ENCODE results near the gene SIVA1. TPM values are rescaled to one million over a fixed set of nuclear protein-coding genes. Genes with fewer than 3 reads are reported as not detected.

The SIVA1 gene
- total RNA-seq, 2 donors from 2014 or later, result 58.3 to 66.1 TPM

- intact Hi-C loops (cut with DNase I), result no loop called here
- no peak for DNase-seq (ENCODE audit: low spot score)
Measured at GRCh38 chr14:104765517-104765916, 12.6 kb downstream of the SIVA1 start.

DNA sequence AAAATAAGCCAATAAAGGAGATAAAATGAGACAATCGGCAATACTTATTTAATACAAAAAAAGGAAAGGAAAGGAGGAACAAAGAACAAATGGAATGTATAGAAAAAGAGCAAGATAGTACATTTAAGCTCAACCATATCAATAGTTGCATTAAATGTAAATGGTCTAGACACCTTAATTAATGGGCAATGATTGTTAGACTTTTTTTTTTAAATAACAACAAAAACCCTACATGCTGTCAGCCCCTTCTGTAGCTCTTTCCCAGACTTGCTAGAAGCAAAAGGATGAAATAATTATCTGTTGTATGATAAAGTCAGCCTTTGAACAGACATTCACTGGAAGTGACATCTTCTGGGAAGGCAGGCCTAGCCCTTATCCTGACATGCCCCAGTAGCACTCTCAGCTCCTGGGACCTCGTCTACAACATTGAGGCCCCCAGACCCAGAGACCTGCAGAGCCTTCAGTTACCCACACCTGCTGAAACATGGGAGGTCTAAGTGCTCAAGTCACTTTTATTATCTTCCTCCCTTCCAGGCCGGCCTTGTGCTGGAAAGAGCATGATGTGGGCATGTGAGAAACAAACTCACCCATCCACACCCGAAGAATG, 13.4 kb downstream of the SIVA1 start:
- intact Hi-C loops (cut with DNase I), result no loop called here
- no peak for DNase-seq (ENCODE audit: low spot score)

- no peak for DNase-seq (ENCODE audit: low spot score)
- intact Hi-C loops (cut with DNase I), result no loop called here
Measured at GRCh38 chr14:104766863-104767633, 14.1 kb downstream of the SIVA1 start.

- no peak for DNase-seq (ENCODE audit: low spot score)
- intact Hi-C loops (cut with DNase I), result no loop called here
Measured at GRCh38 chr14:104767634-104767918, 14.6 kb downstream of the SIVA1 start.

- intact Hi-C loops (cut with DNase I), result no loop called here
- peak; percentile 97 for DNase-seq (ENCODE audit: low spot score)
Measured at GRCh38 chr14:104768437-104769323, 15.7 kb downstream of the SIVA1 start.

- DNase-seq (ENCODE audit: low spot score), result no peak
- intact Hi-C loops (cut with DNase I), result loop anchor here (5.0 kb wide), 1 partner anchor 53 kb away; no protein-coding TSS in a partner anchor
Measured at GRCh38 chr14:104769324-104770071, 16.6 kb downstream of the SIVA1 start.

- intact Hi-C loops (cut with DNase I), result loop anchor here (5.0 kb wide), 1 partner anchor 52 kb away; no protein-coding TSS in a partner anchor
- no peak for DNase-seq (ENCODE audit: low spot score)
Measured at GRCh38 chr14:104770072-104770579, 17.2 kb downstream of the SIVA1 start.

- DNase-seq (ENCODE audit: low spot score), result no peak
- intact Hi-C loops (cut with DNase I), result loop anchor here (5.0 kb wide), 1 partner anchor 51 kb away; no protein-coding TSS in a partner anchor
Measured at GRCh38 chr14:104770851-104771272, 17.9 kb downstream of the SIVA1 start.

DNA sequence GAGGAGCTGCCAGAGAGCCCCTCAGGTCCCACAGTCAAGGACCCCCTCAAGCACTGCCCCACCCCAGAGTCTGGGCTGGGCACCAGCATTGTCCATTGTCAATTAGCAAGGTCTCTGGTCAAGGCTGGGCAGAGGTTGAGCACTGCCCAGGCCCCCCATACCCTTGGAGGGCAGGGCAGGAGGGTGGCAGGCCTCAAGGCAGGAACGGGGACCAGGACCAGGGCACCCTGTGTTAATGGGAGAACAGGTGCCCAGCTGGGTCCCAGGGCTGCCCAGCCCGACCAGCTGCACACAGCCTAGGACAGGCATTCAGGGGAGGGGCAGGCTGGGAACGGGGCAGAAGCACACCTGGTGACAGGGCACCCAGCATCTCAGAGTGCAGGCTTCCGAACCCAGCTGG, 18.4 kb downstream of the SIVA1 start:
- intact Hi-C loops (cut with DNase I), result loop anchor here (5.0 kb wide), 1 partner anchor 51 kb away; no protein-coding TSS in a partner anchor
- DNase-seq (ENCODE audit: low spot score), result no peak

GRCh38 chr14:104771918-104772706, 19.2 kb downstream of the SIVA1 start:
- DNase-seq (ENCODE audit: low spot score), result no peak
- intact Hi-C loops (cut with DNase I), result loop anchor here (5.0 kb wide), 1 partner anchor 50 kb away; no protein-coding TSS in a partner anchor

DNA sequence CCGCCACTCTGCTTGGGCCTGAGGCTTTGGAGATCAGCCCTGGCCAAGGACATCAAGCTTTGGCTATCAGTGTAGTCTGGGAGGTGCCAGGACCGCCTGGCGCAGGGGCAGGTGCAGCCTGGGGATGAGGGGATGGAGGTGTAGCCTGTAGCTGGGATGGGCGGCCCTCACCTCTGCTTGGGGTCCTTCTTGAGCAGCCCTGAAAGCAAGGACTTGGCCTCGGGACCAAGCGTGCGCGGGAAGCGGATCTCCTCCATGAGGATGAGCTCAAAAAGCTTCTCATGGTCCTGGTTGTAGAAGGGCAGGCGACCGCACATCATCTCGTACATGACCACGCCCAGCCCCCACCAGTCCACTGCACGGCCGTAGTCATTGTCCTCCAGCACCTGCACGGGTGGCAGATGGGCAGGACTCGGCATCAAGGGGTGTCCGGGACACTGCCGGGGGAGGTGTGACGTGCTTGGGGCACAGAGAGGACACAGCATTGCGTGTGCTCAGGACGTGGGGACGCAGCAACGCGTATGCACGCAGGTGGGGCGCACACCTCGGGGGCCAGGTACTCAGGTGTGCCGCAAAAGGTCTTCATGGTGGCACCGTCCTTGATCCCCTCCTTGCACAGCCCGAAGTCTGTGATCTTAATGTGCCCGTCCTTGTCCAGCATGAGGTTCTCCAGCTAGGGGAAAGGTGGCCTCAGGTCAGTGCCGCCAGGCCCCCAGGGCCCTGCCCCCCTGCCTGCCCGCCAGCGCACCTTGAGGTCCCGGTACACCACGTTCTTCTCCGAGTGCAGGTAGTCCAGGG, 20.0 kb downstream of the SIVA1 start:
- intact Hi-C loops (cut with DNase I), result loop anchor here (5.0 kb wide), 1 partner anchor 49 kb away; no protein-coding TSS in a partner anchor
- DNase-seq (ENCODE audit: low spot score), result no peak

GRCh38 chr14:104773505-104774452, 20.8 kb downstream of the SIVA1 start:
- DNase-seq (ENCODE audit: low spot score), result no peak
- intact Hi-C loops (cut with DNase I), result loop anchor here (5.0 kb wide), 1 partner anchor 49 kb away; no protein-coding TSS in a partner anchor

DNA sequence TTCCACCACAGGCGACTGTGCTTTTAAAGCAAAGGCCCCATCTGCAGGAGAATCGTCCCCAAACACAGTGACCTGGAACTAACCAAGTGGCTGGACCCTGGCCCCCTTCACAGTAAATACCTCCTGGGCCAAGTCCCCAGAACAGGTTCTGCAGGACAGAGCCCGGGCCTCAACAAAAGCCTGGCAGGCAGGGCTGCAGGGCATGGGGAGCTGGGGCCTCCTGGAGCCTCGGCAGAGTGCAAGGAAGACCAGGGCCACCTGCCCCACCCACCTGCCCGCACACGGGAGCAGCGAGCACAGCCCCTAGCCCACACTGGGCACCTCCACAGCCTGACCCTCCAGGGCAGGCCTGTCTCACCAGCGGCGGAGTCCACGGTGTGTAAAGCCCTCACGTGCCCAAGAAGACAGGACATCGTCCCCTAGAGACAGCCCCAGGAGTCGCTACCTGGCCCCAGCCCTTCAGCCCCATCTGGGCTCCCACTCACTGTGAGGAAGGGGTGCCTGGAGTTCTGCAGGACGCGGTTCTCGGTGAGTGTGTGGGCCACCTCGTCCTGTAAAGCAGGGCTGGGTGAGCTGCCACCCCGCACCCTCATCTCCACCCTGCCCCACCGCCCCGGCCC, 21.6 kb downstream of the SIVA1 start:
- intact Hi-C loops (cut with DNase I), result loop anchor here (5.0 kb wide), 1 partner anchor 48 kb away; no protein-coding TSS in a partner anchor
- no peak for DNase-seq (ENCODE audit: low spot score)

GRCh38 chr14:104775073-104775489, 22.1 kb downstream of the SIVA1 start:
- intact Hi-C loops (cut with DNase I), result no loop called here
- no peak for DNase-seq (ENCODE audit: low spot score)

DNA sequence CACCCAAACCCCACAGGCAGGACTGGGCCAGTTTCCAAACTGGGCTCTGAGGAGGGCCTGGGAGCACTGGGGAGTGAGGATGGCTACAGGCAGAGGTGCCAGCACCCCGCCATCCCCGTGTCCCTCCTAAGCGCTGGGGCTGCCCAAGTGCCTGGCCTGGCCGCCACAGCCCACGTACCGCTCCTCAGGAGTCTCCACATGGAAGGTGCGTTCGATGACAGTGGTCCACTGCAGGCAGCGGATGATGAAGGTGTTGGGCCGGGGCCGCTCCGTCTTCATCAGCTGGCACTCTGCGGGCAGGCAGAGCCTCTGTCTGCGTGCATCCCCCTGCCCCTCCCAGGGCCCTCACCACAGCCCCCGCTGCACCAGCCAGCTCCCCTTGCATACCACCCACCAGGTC, 23.5 kb downstream of the SIVA1 start:
- intact Hi-C loops (cut with DNase I), result no loop called here
- DNase-seq (ENCODE audit: low spot score), result no peak

Measured in posterior vena cava (tissue), 2 donors.